Stimulated activated CD4-positive, alpha-beta T cell treated with anti-CD3 and anti-CD28 coated beads, Interleukin-1b, Interleukin-23, amount 100 ng/mL, for 48 hours (primary cell): ENCODE data around the gene EDDM13.
A peak's percentile ranks its signal among the peaks of the same experiment; 100 is the strongest.
"Not testable (repeated sequence)": the region's sequence is repeated elsewhere in the genome, so short reads cannot be mapped to it uniquely, and the experiment has no call there.

Experiments used
- DNase-seq: peaks from one replicate; pipeline ENCODE4 v3.0.0-alpha.2; 2020

EDDM13 gene

GRCh38 chr19:56272161-56272798 is at the start of gene EDDM13:
Gene EDDM13 (plus strand): TSS chr19:56272748. CDS start chr19:56272835, 87 bp downstream.
- DNase-seq, result no peak

- no peak for DNase-seq
These were observed 49.6 kb upstream of the EDDM13 start for GRCh38 chr19:56222901-56223300.

- DNase-seq, result no peak
These were observed 49.1 kb upstream of the EDDM13 start for GRCh38 chr19:56223481-56223880.

DNA sequence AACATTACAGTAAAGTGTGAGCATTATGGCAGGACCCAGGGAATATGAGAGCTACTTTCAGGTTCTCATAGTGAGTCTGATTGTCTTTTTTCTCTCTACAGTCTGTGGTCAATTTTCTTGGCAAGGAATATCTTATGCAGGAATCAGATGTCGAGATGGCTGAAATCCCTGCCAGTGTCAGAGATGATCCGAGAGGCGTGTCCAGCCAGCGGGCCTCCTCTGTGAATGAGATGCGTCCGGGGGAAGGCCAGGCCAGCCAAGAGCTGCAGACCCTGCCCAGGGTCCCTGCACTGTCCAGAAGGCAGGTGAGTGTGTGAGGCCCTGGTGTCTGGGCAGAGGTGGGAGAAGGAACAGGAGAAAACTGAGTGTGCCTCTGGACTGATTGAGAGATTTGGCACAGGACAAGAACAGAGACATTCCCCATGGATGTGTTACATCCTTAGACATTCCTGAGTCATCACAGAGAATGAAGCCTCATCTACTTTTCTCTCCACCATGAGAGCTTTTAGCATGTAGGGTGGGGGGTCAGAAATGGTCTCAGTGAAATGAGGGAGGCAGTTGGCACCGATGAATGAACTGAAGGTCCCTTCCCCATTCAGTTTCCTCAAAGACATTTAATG is 27.3 kb upstream of the EDDM13 start:
- DNase-seq, result no peak

DNA sequence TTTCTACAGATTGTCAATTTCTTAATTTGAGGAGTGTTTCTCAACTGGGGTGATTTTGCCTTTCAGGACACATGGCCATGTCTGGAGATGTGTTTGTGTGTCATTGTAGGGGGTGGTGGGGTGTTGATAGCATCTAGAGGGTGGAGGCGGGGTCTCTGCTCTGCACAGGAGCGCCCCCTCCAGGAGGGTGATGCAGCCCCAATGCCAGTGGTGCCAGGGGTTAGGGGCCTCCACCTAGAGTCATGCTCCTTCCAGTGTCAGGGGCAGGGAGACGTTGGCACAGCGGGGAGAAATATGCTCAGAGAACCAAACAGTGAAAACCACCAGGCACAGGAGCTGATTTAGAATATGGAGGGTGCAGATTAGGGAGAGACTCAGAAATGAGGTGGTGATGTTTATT is 26.8 kb upstream of the EDDM13 start:
- not testable (repeated sequence) for DNase-seq

GRCh38 chr19:56248736-56249338 is 23.7 kb upstream of the EDDM13 start:
- DNase-seq, result not testable (repeated sequence)

GRCh38 chr19:56252699-56253422 is 19.7 kb upstream of the EDDM13 start:
- DNase-seq, result peak; percentile 78

GRCh38 chr19:56253737-56254136 is 18.8 kb upstream of the EDDM13 start:
- no peak for DNase-seq

DNA sequence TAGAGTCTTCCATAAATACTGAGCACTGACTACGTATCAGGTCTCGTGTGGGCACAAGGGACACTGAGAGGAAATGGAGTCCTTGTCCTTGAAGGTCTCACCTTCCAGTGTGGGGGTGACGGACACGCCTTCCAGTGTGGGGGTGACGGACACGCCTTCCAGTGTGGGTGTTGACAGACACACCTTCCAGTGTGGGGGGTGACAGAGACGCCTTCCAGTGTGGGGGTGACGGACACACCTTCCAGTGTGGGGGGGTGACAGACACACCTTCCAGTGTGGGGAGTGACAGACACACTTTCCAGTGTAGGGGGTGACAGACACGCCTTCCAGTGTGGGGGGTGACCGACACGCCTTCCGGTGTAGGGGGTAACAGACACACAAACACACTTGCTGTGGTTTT is 14.3 kb upstream of the EDDM13 start:
- no peak for DNase-seq

GRCh38 chr19:56261145-56261544 is 11.4 kb upstream of the EDDM13 start:
- no peak for DNase-seq

DNA sequence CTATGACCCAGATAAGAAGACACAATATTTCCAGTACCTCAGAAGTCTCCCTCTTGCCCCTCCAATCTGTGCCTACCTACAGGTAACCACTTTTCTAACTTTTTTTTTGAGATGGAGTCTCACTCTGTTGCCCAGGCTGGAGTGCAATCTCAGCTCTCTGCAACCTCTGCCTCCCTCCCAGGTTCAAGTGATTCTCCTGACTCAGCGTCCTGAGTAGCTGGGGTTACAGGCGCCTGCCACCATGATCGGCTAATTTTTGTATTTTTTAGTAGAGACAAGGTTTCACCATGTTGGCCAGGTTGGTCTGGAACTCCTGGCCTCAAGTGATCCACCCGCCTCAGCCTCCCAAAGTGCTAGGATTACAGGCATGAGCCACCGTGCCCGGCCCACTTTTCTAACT is 10.6 kb upstream of the EDDM13 start:
- DNase-seq, result not testable (repeated sequence)

GRCh38 chr19:56263319-56263718 is 9.2 kb upstream of the EDDM13 start:
- DNase-seq, result no peak

GRCh38 chr19:56266051-56266450 is 6.5 kb upstream of the EDDM13 start:
- DNase-seq, result no peak

- DNase-seq, result no peak
These were observed 3.2 kb upstream of the EDDM13 start for GRCh38 chr19:56269348-56269747.

DNA sequence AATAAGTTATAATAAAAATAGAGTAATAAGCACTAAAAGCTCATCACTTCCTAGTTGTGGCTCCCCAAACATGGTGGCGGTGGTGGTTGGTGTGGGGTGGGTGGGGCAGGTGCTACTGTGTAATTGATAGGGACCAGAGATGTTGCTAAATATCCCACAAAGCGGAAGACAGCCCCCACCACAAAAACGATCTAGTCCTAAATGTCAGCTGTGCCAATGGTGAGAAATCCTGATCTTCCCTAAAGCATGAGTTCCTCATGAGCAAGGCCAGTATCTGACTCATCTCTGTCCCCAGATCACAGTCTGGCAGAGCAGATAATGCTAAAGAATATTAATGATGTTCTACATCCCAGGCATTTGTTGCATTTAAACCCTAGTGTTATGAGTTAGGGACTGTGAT is 1.9 kb upstream of the EDDM13 start:
- DNase-seq, result no peak

DNA sequence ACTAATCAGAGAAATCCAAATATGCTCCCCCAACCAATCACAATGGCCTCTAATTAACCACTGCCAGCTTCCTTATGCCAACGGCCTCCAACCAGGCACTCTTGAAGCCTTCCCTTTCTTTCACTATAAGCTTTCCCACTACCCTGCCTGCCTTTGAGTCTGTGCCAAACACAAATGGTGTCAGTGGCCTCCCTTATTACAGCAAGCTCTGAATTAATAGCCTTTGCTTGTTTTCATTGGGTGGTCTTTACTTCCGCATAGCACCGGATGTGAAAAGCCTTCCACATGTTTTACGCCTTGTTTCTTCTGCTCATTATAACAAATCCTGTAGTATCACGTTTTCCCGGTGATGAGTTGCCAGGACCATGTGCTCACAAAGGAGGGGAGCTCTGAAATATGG is 1.4 kb upstream of the EDDM13 start:
- no peak for DNase-seq

- DNase-seq, result no peak
These were observed 1.1 kb downstream of the EDDM13 start for GRCh38 chr19:56273563-56274117.

GRCh38 chr19:56282809-56283208 is 10.3 kb downstream of the EDDM13 start:
- no peak for DNase-seq

DNA sequence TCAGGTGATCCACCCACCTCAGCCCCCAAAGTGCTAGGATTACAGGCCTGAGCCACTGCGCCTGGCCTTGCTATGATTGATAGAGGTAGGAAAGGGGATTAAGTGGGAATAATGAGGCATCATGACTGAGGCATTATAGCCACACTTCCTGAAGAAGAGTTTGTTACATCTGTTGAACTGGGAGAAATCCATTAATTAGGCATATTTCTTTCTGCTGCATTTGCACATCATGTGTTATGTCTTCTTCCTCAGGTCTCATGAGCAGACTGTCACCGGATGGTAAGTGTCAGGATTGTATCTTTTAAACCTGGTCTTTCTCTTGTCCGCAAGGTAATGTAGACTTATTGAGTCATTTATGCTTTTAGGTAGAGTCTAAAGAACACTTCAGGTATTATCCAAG is 12.2 kb downstream of the EDDM13 start:
- DNase-seq, result no peak

GRCh38 chr19:56290104-56290503 is 17.6 kb downstream of the EDDM13 start:
- no peak for DNase-seq

- peak; percentile 39 for DNase-seq
These were observed 19.3 kb downstream of the EDDM13 start for GRCh38 chr19:56291867-56292266.

DNA sequence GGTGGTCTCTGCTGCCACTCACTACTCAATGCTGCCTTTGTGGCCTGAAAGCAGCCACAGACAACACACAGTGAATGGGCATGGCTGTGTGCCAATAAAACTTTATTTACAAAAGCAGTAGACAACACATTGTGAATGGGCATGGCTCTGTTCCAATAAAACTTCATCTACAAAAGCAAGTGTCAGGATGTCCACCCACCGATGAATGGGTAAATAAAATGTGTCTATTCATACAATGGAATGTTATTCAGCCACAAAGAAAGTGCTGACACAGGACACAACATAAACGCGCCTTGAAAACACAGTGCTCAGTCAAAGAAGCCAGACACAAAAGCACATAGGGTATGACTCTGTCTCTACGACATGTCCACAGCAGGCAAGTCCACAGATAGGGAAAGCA is 22.0 kb downstream of the EDDM13 start:
- DNase-seq, result no peak
